MCF 10A (cell line): Measurements from ENCODE around the gene MDM1. TPM values are rescaled to one million over a fixed set of nuclear protein-coding genes. Genes with fewer than 3 reads are reported as not detected.

Source experiments
- BruUV-seq: library from RNA; stranded (reverse); fragments of 400-500 nt; replicated peaks from 2 replicates; lab custom pipeline; 2021; lab: Mats Ljungman, UMichigan
- CTCF ChIA-PET: fragments of 300-600 bp; sonication (Branson Sonifier 250); formaldehyde crosslinking; extraction: SDS; loops from one replicate; lab custom pipeline; 2021; ENCODE audit warnings: antibody characterized with exemption, inconsistent platforms; lab: Yijun Ruan, JAX
- POLR2A ChIA-PET: fragments of 300-600, 350-650 bp; sonication (Branson Sonifier 250); formaldehyde crosslinking; extraction: SDS; loops from one replicate; lab custom pipeline; 2020; ENCODE audit warnings: antibody characterized with exemption, inconsistent platforms; lab: Yijun Ruan, JAX
- DNase-seq: peaks from one replicate; pipeline ENCODE4 v3.0.0-alpha.2; 2018; ENCODE audit not compliant: unreplicated experiment
- H3K27ac Mint-ChIP-seq: one replicate; pipeline ENCODE4 v1.8.0; 2022; ENCODE audit warnings: mild to moderate bottlenecking, low read depth, mixed read lengths; ENCODE audit not compliant: unreplicated experiment
- H3K27me3 Mint-ChIP-seq: one replicate; pipeline ENCODE4 v1.8.0; 2022; ENCODE audit warnings: mixed read lengths; ENCODE audit not compliant: insufficient read depth, unreplicated experiment
- H3K36me3 Mint-ChIP-seq: one replicate; pipeline ENCODE4 v1.8.0; 2022; ENCODE audit warnings: mild to moderate bottlenecking, moderate library complexity, mixed read lengths; ENCODE audit not compliant: insufficient read depth, unreplicated experiment
- H3K4me1 Mint-ChIP-seq: one replicate; pipeline ENCODE4 v1.8.0; 2022; ENCODE audit warnings: mixed read lengths; ENCODE audit not compliant: insufficient read depth, unreplicated experiment
- H3K4me3 Mint-ChIP-seq: one replicate; pipeline ENCODE4 v1.8.0; 2022; ENCODE audit warnings: mild to moderate bottlenecking, moderate library complexity, mixed read lengths; ENCODE audit not compliant: unreplicated experiment
- H3K9me3 Mint-ChIP-seq: one replicate; pipeline ENCODE4 v1.8.0; 2022; ENCODE audit warnings: mixed read lengths; ENCODE audit not compliant: unreplicated experiment
- CTCF ChIP-seq: fragments of 200-600 bp; IDR thresholded peaks from one replicate; pipeline ENCODE4 v1.8.0; 2022; ENCODE audit warnings: antibody characterized with exemption, mild to moderate bottlenecking; ENCODE audit not compliant: unreplicated experiment
- intact Hi-C: fragments of 100-400 bp; cut with micrococcal nuclease; formaldehyde crosslinking; loops from 2 replicates; pipeline ENCODE4 v1.14.1; 2022
- total RNA-seq: library from RNA; stranded (reverse); gene quantifications from 2 replicates; pipeline ENCODE4 v1.2.3, GENCODE V29; 2022

Gene MDM1
- total RNA-seq, 1 experiment from 2014 or later, result 11.8 TPM

- ChIA-PET POLR2A (interaction anchor here (0.5 to 1.8 kb wide), 3 partner anchors 9 to 260 kb away, joined by 3 to 7 read pairs (median 5); no protein-coding TSS in a partner anchor), CTCF (interaction anchor here (0.7 to 1.1 kb wide), 2 partner anchors 8 to 9 kb away, joined by 3 read pairs; no protein-coding TSS in a partner anchor)
- Mint-ChIP-seq H3K36me3 (no peaks in the 10 kb centered on the region), H3K9me3 (no peaks in the 10 kb centered on the region), H3K4me1 (peaks cover 8% of the 10 kb centered on the region), H3K27me3 (peaks cover 11% of the 10 kb centered on the region), H3K4me3 (no peak overlapping the region), H3K27ac (no peak overlapping the region)
- BruUV-seq, result no TSS peak
- no peak for DNase-seq
- intact Hi-C loops, result no loop called here
- no peak for TF ChIP-seq CTCF
These were observed 18.6 kb upstream of the MDM1 start for GRCh38 chr12:68350753-68351152.

DNA sequence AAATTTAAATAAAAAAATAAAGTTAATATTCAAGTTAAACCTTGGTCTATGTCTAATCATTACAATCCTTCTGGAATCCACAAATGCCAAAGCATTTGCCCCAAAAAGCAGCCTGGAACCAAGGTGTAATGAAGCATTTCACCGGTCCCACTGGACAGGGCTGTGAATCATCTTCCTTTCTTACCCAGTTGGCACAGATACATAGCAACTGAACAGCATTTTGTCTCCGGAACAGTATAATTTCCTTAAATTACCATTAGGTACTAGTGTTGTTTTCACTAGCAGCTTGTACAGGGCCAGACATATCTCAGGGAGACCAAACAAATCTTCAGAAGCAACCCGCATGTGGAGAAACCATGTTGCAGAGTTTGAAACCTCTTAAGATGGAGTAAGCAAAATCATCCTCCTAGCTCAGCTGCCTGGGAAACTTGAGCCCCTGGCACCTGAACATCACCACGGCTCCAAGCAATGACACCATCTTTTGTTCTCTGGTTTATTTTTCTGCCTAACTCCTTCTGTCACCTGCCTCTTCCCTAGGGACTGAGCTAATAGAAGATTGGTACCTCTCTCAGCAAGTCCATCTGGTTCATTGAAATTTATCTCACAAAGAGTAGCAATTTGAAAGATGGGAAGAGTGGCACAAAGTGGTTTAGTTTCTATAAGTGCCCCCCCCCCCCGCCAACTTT, 17.9 kb upstream of the MDM1 start:
- H3K36me3 Mint-ChIP-seq, result no peaks in the 10 kb centered on the region
- POLR2A ChIA-PET, result interaction anchor here (0.5 to 1.8 kb wide), 4 partner anchors 9 to 261 kb away, joined by 3 to 7 read pairs (median 4); no protein-coding TSS in a partner anchor
- H3K27me3 Mint-ChIP-seq, result peaks cover 11% of the 10 kb centered on the region
- CTCF ChIA-PET, result interaction anchor here (1.1 kb wide), 1 partner anchor 9 kb away, joined by 3 read pairs; no protein-coding TSS in a partner anchor
- intact Hi-C loops, result no loop called here
- peaks cover 8% of the 10 kb centered on the region for H3K4me1 Mint-ChIP-seq
- no peaks in the 10 kb centered on the region for H3K9me3 Mint-ChIP-seq
- TF ChIP-seq CTCF, result no peak
- H3K27ac Mint-ChIP-seq, result no peak overlapping the region
- DNase-seq, result no peak
- BruUV-seq, result no TSS peak
- H3K4me3 Mint-ChIP-seq, result no peak overlapping the region

- H3K27me3 Mint-ChIP-seq, result peaks cover 13% of the 10 kb centered on the region
- no TSS peak for BruUV-seq
- H3K27ac Mint-ChIP-seq, result no peak overlapping the region
- H3K4me1 Mint-ChIP-seq, result peaks cover 8% of the 10 kb centered on the region
- CTCF ChIA-PET, result interaction anchor here (1.8 kb wide), 1 partner anchor 11 kb away, joined by 6 read pairs; no protein-coding TSS in a partner anchor
- H3K36me3 Mint-ChIP-seq, result no peaks in the 10 kb centered on the region
- intact Hi-C loops, result no loop called here
- no peak for DNase-seq
- POLR2A ChIA-PET, result interaction anchor here (0.6 to 1.8 kb wide), 3 partner anchors 8 to 262 kb away, joined by 3 to 5 read pairs (median 4); no protein-coding TSS in a partner anchor
- no peak for TF ChIP-seq CTCF
- H3K9me3 Mint-ChIP-seq, result no peaks in the 10 kb centered on the region
- no peak overlapping the region for H3K4me3 Mint-ChIP-seq
These were observed 17.1 kb upstream of the MDM1 start for GRCh38 chr12:68349220-68349621.

GRCh38 chr12:68348419-68348818, 16.3 kb upstream of the MDM1 start:
- DNase-seq, result no peak
- POLR2A ChIA-PET, result no interaction called here
- intact Hi-C loops, result no loop called here

More at GRCh38 chr12:68348419-68348818, 16.3 kb upstream of the MDM1 start:
- no peaks in the 10 kb centered on the region for H3K36me3 Mint-ChIP-seq
- peaks cover 8% of the 10 kb centered on the region for H3K4me1 Mint-ChIP-seq
- H3K27me3 Mint-ChIP-seq, result peaks cover 21% of the 10 kb centered on the region
- BruUV-seq, result no TSS peak
- no peak overlapping the region for H3K4me3 Mint-ChIP-seq
- CTCF ChIA-PET, result interaction anchor here (0.6 to 1.8 kb wide), 3 partner anchors 12 to 375 kb away, joined by 3 to 6 read pairs (median 3); no protein-coding TSS in a partner anchor
- H3K9me3 Mint-ChIP-seq, result no peaks in the 10 kb centered on the region
- TF ChIP-seq CTCF, result no peak
- no peak overlapping the region for H3K27ac Mint-ChIP-seq
